Esophagus squamous epithelium (tissue), 4 donors: ENCODE data around the gene RNFT1.
"Not testable (repeated sequence)": the region's sequence is repeated elsewhere in the genome, so short reads cannot be mapped to it uniquely, and the experiment has no call there.

Experiments used
- POLR2A ChIP-seq, 4 donors: fragments of 450-650 bp; IDR thresholded peaks; one replicate each; pipeline ENCODE4 v1.6.1; 2017; ENCODE audit warnings: antibody characterized with exemption in 4 of 4, mild to moderate bottlenecking in 4 of 4, moderate library complexity in 3 of 4
- TF ChIP-seq, protein P1 (sequence below), 6 experiments: fragments of 450-650 bp in 4 of 6; fragments of 200-600 bp in 2 of 6; sonication (generic) in 2 of 6; IDR thresholded peaks; one replicate each; pipeline ENCODE4 v1.5.1; 2016 to 2019; ENCODE audit warnings: antibody characterized with exemption in 6 of 6, mild to moderate bottlenecking in 4 of 6, moderate library complexity in 4 of 6

DNA sequence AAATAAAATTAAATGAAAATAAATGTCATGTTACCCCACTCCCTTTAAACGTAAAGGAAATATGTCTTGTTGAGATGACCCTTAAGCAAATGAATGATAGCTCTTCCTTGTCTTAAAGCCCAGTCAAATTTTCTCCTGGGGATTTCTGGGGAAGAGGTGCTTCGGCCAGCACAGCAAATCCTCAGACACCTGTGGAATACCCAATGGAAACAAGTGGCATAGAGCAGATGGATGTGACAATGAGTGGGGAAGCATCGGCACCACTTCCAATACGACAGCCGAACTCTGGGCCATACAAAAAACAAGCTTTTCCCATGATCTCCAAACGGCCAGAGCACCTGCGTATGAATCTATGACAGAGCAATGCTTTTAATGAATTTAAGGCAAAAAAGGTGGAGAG lies 18.1 kb downstream of the RNFT1 start:
- TF ChIP-seq, protein P1, sequence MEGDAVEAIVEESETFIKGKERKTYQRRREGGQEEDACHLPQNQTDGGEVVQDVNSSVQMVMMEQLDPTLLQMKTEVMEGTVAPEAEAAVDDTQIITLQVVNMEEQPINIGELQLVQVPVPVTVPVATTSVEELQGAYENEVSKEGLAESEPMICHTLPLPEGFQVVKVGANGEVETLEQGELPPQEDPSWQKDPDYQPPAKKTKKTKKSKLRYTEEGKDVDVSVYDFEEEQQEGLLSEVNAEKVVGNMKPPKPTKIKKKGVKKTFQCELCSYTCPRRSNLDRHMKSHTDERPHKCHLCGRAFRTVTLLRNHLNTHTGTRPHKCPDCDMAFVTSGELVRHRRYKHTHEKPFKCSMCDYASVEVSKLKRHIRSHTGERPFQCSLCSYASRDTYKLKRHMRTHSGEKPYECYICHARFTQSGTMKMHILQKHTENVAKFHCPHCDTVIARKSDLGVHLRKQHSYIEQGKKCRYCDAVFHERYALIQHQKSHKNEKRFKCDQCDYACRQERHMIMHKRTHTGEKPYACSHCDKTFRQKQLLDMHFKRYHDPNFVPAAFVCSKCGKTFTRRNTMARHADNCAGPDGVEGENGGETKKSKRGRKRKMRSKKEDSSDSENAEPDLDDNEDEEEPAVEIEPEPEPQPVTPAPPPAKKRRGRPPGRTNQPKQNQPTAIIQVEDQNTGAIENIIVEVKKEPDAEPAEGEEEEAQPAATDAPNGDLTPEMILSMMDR (IDR thresholded peaks at IDR 0.05) = not testable (repeated sequence)
- not testable (repeated sequence) for TF ChIP-seq POLR2A (IDR thresholded peaks at IDR 0.05)
